B cell (primary cell): ENCODE measurements around the gene LTO1. TPM values are rescaled to one million over a fixed set of nuclear protein-coding genes. Genes with fewer than 3 reads are reported as not detected.

Experiments used
- ATAC-seq: fragments of 200-7000 bp; cut with Tn5 transposase; one replicate; pipeline ENCODE4 v1.10.0; 2021; ENCODE audit warnings: low read depth, mild to moderate bottlenecking, moderate number of reproducible peaks, moderate library complexity
- CTCF ChIA-PET: fragments of 350-600 bp; sonication (Branson Sonifier 250); formaldehyde crosslinking; loops from one replicate; lab custom pipeline; 2021; ENCODE audit warnings: antibody characterized with exemption, inconsistent platforms; lab: Charles Lee
- POLR2A ChIA-PET: fragments of 350-600 bp; sonication (Branson Sonifier 250); formaldehyde crosslinking; loops from one replicate; lab custom pipeline; 2021; ENCODE audit warnings: antibody characterized with exemption; lab: Charles Lee
- DNase-seq: peaks from one replicate; pipeline ENCODE4 v3.0.0; 2013
- H2AFZ ChIP-seq: 2 replicates; pipeline ENCODE4 v1.6.1; 2012; ENCODE audit warnings: mild to moderate bottlenecking, low read depth, low read length; ENCODE audit not compliant: insufficient read depth, poor library complexity, severe bottlenecking
- H3K27ac ChIP-seq, 2 donors: 1 replicate in 1 of 2; 2 replicates in 1 of 2; pipeline ENCODE4 v1.5.1; 2012 to 2013; ENCODE audit warnings: low read length in 2 of 2, mild to moderate bottlenecking in 2 of 2, moderate library complexity in 1 of 2
- H3K27me3 ChIP-seq, 4 experiments: fragments of 200-600 bp in 1 of 4; sonication (generic) in 1 of 4; replicated peaks in 1 of 4; 1 replicate in 2 of 4; 2 replicates in 2 of 4; pipeline versions ENCODE4 v1.6.1 to v1.7.0; 2013 to 2016; ENCODE audit warnings: low read length in 3 of 4, mild to moderate bottlenecking in 2 of 4, mixed read lengths in 1 of 4, moderate library complexity in 1 of 4; ENCODE audit not compliant: insufficient read depth in 4 of 4, control insufficient read depth in 3 of 4; ENCODE audit errors: control extremely low read depth in 1 of 4
- H3K36me3 ChIP-seq, 2 experiments: replicated peaks in 1 of 2; 1 replicate in 1 of 2; 2 replicates in 1 of 2; pipeline versions ENCODE4 v1.6.1 to v1.7.1; 2013; ENCODE audit warnings: low read length in 1 of 2; ENCODE audit not compliant: insufficient read depth in 2 of 2, control insufficient read depth in 1 of 2; ENCODE audit errors: control extremely low read depth in 1 of 2, extremely low read depth in 1 of 2
- H3K4me1 ChIP-seq, 2 donors: fragments of 200-600 bp in 1 of 2; sonication (generic) in 1 of 2; 1 replicate in 1 of 2; 2 replicates in 1 of 2; pipeline versions ENCODE4 v1.5.1 to v1.6.1; 2013 to 2017; ENCODE audit warnings: low read length in 2 of 2; ENCODE audit not compliant: control insufficient read depth in 2 of 2, insufficient read depth in 2 of 2
- H3K4me2 ChIP-seq: replicated peaks from 2 replicates; pipeline ENCODE3; 2012; ENCODE audit warnings: mild to moderate bottlenecking, low read depth, low read length; ENCODE audit not compliant: poor library complexity, severe bottlenecking
- H3K4me3 ChIP-seq, 5 experiments: fragments of 200-600 bp in 1 of 5; sonication (generic) in 1 of 5; 1 replicate in 3 of 5; 2 replicates in 2 of 5; pipeline versions ENCODE4 v1.5.1 to v1.7.0; 2011 to 2016; ENCODE audit warnings: low read length in 4 of 5, mild to moderate bottlenecking in 4 of 5, low read depth in 2 of 5, control low read depth in 1 of 5, moderate library complexity in 1 of 5; ENCODE audit not compliant: insufficient read depth in 1 of 5; ENCODE audit errors: control extremely low read depth in 1 of 5, extremely low read depth in 1 of 5
- H3K79me2 ChIP-seq: fragments of 200-600 bp; sonication (generic); one replicate; pipeline ENCODE4 v1.6.0; 2016; ENCODE audit warnings: low read length; ENCODE audit not compliant: control insufficient read depth, insufficient read depth
- H3K9ac ChIP-seq: fragments of 200-600 bp; sonication (generic); 2 replicates; pipeline ENCODE4 v1.6.1; 2017; ENCODE audit warnings: mild to moderate bottlenecking, low read length, moderate library complexity
- H3K9me3 ChIP-seq, 3 donors: one replicate each; pipeline versions ENCODE4 v1.6.1 to v1.7.1; 2013; ENCODE audit warnings: low read length in 2 of 3; ENCODE audit not compliant: control insufficient read depth in 2 of 3, insufficient read depth in 1 of 3; ENCODE audit errors: control extremely low read depth in 1 of 3
- H4K20me1 ChIP-seq: 2 replicates; pipeline ENCODE4 v1.6.0; 2012; ENCODE audit warnings: mild to moderate bottlenecking, low read length; ENCODE audit not compliant: insufficient read depth, control insufficient read depth, poor library complexity, severe bottlenecking
- H3K27ac Mint-ChIP-seq: one replicate; pipeline ENCODE4 v1.8.0; 2021; ENCODE audit warnings: mixed read lengths
- H3K27me3 Mint-ChIP-seq: one replicate; pipeline ENCODE4 v1.8.0; 2021; ENCODE audit warnings: mixed read lengths
- H3K4me1 Mint-ChIP-seq: one replicate; pipeline ENCODE4 v1.8.0; 2021; ENCODE audit warnings: mixed read lengths
- H3K4me3 Mint-ChIP-seq: one replicate; pipeline ENCODE4 v1.8.0; 2021; ENCODE audit warnings: mixed read lengths
- H3K9me3 Mint-ChIP-seq: one replicate; pipeline ENCODE4 v1.8.0; 2022; ENCODE audit warnings: mixed read lengths; ENCODE audit not compliant: insufficient read depth
- CTCF ChIP-seq: fragments of 200-600 bp; IDR thresholded peaks from one replicate; pipeline ENCODE4 v1.8.0; 2022; ENCODE audit warnings: antibody characterized with exemption, mild to moderate bottlenecking
- EZH2 ChIP-seq: IDR thresholded peaks from 2 replicates; pipeline ENCODE4 v1.6.1; 2012; ENCODE audit warnings: borderline replicate concordance, low read depth, mild to moderate bottlenecking, moderate library complexity, low read length; ENCODE audit not compliant: insufficient read depth, poor library complexity, severe bottlenecking
- WGBS: methylation state at CpG from one replicate; pipeline ENCODE4 v1.1.5; 2013; ENCODE audit warnings: missing lambda C conversion rate; ENCODE audit not compliant: insufficient coverage; 5-methylcytosine and 5-hydroxymethylcytosine counted together
- intact Hi-C: fragments of 100-400 bp; cut with micrococcal nuclease; formaldehyde crosslinking; loops from one replicate; pipeline ENCODE4 v1.10.0; 2022
- polyA plus RNA-seq: library from polyadenylated mRNA; depleted of rRNA; stranded (reverse); fragments of >200 nt; gene quantifications from 2 replicates; pipeline ENCODE4 v1.2.3, GENCODE V29; 2012
- total RNA-seq, 2 donors: library from RNA; stranded (reverse); fragments of 120-200 nt in 1 of 2; gene quantifications; 1 replicate in 1 of 2; 2 replicates in 1 of 2; pipeline versions ENCODE4 v1.2.3 to v1.2.4, GENCODE V29; 2013 to 2022

LTO1 gene
- total and polyA plus RNA-seq, 2 donors (not counting 1 experiment from before 2014, with no cell fraction given): 44.4 to 68.8 TPM

GRCh38 chr11:69682221-69682620 lies 7.1 kb upstream of the LTO1 start:
- Histone ChIP-seq H3K9ac (no peak overlapping the region), H3K4me1 (peaks cover 7 to 9% of the 10 kb centered on the region in 2 donors), H3K4me3 (no peak overlapping the region), H3K79me2 (no peaks in the 10 kb centered on the region), H3K9me3 (no peaks in the 10 kb centered on the region), H3K27me3 (peaks cover 0 to 19% (median 3%) of the 10 kb centered on the region in 4 experiments), H2AFZ (no peak overlapping the region), H3K4me2 (no peak overlapping the region), H3K36me3 (no peaks in the 10 kb centered on the region), H3K27ac (no peak overlapping the region), H4K20me1 (no peaks in the 10 kb centered on the region)
- Mint-ChIP-seq H3K4me3 (no peak overlapping the region), H3K27me3 (peaks cover 11% of the 10 kb centered on the region), H3K4me1 (peaks cover 7% of the 10 kb centered on the region), H3K9me3 (no peaks in the 10 kb centered on the region), H3K27ac (no peak overlapping the region)
- no peak for DNase-seq
- CTCF ChIA-PET: no interaction called here
- POLR2A ChIA-PET: no interaction called here
- 91% methylated on average over 5 of the region's 6 CpGs for WGBS
- ATAC-seq: no peak
- intact Hi-C loops: no loop called here
- TF ChIP-seq EZH2 (no peak), CTCF (no peak)

- H3K27me3 Mint-ChIP-seq: peaks cover 10% of the 10 kb centered on the region
- Histone ChIP-seq H3K79me2 (no peaks in the 10 kb centered on the region), H3K9ac (no peak overlapping the region), H3K4me2 (no peak overlapping the region), H3K9me3 (no peaks in the 10 kb centered on the region), H3K27me3 (peaks cover 0 to 6% (median 1%) of the 10 kb centered on the region in 4 experiments), H3K4me3 (no peak overlapping the region), H3K36me3 (no peaks in the 10 kb centered on the region), H3K4me1 (peaks cover 5% of the 10 kb centered on the region in 2 donors), H3K27ac (no peak overlapping the region), H4K20me1 (no peaks in the 10 kb centered on the region), H2AFZ (no peak overlapping the region)
- TF ChIP-seq CTCF (no peak), EZH2 (no peak)
- POLR2A ChIA-PET: no interaction called here
- intact Hi-C loops: no loop called here
- H3K4me3 Mint-ChIP-seq: no peak overlapping the region
- CTCF ChIA-PET: interaction anchor here (2.9 kb wide), 1 partner anchor 11 kb away, joined by 12 read pairs; no protein-coding TSS in a partner anchor
- no peak for ATAC-seq
- 90% methylated on average over 2 of the region's 5 CpGs for WGBS
- H3K9me3 Mint-ChIP-seq: no peaks in the 10 kb centered on the region
- no peak for DNase-seq
- no peak overlapping the region for H3K27ac Mint-ChIP-seq
- peaks cover 3% of the 10 kb centered on the region for H3K4me1 Mint-ChIP-seq
Measured at GRCh38 chr11:69680688-69681087, 5.5 kb upstream of the LTO1 start.
